HepG2 (cell line): Measurements from ENCODE around the gene TMCC2. TPM values are rescaled to one million over a fixed set of nuclear protein-coding genes. Genes with fewer than 3 reads are reported as not detected.

Source experiments
- ATAC-seq: fragments of 200-7000 bp; cut with Tn5 transposase; 3 replicates; pipeline ENCODE4 v1.9.1; 2020; ENCODE audit warnings: mild to moderate bottlenecking, moderate library complexity
- BruUV-seq: library from RNA; stranded (reverse); fragments of 400-500 nt; replicated peaks from 2 replicates; lab custom pipeline; 2021; lab: Mats Ljungman, UMichigan
- CTCF ChIA-PET: fragments of 300-600 bp; formaldehyde crosslinking; extraction: SDS; loops from one replicate; lab custom pipeline; 2021; ENCODE audit warnings: low total read pairs, inconsistent platforms, low intra/inter-chr PET ratio; lab: Yijun Ruan, JAX
- POLR2A ChIA-PET: fragments of 350-600 bp; sonication (Branson Sonifier 250); formaldehyde crosslinking; loops from one replicate; lab custom pipeline; 2020; ENCODE audit warnings: antibody characterized with exemption, inconsistent platforms; lab: Yijun Ruan, JAX
- DNase-seq: peaks from one replicate; pipeline ENCODE4 v3.0.0-alpha.2; 2015; ENCODE audit warnings: low spot score
- FAIRE-seq: peaks from 3 replicates; lab custom pipeline; 2011; peaks lifted over from hg19 to GRCh38; lab: Jason Lieb, UNC
- H2AFZ ChIP-seq: one replicate; pipeline ENCODE4 v1.6.1; 2011; ENCODE audit warnings: low read length, inconsistent platforms
- H3K27ac ChIP-seq: fragments of 300-600 bp; 3 replicates; pipeline ENCODE4 v1.8.0; 2011; ENCODE audit warnings: mixed run types, mild to moderate bottlenecking, mixed read lengths, low read length, inconsistent platforms; ENCODE audit not compliant: insufficient read depth; ENCODE audit errors: extremely low read length
- H3K27me3 ChIP-seq, 2 experiments: fragments of 200-600 bp in 1 of 2; 2 replicates in 1 of 2; 3 replicates in 1 of 2; pipeline versions ENCODE4 v1.6.0 to v1.8.0; 2011; ENCODE audit warnings: low read length in 2 of 2, mild to moderate bottlenecking in 2 of 2, moderate library complexity in 2 of 2, inconsistent platforms in 1 of 2; ENCODE audit not compliant: insufficient read depth in 2 of 2, control insufficient read depth in 1 of 2
- H3K36me3 ChIP-seq, 2 experiments: fragments of 200-600 bp in 1 of 2; replicated peaks in 1 of 2; 2 replicates in 1 of 2; 3 replicates in 1 of 2; pipeline versions ENCODE4 v1.5.1 to v1.8.0; 2011; ENCODE audit warnings: low read length in 2 of 2, inconsistent platforms in 1 of 2; ENCODE audit not compliant: insufficient read depth in 2 of 2, control insufficient read depth in 1 of 2
- H3K4me1 ChIP-seq: 2 replicates; pipeline ENCODE4 v1.5.1; 2012; ENCODE audit warnings: low read length, inconsistent platforms; ENCODE audit not compliant: insufficient read depth
- H3K4me2 ChIP-seq: 2 replicates; pipeline ENCODE4 v1.6.0; 2011; ENCODE audit warnings: low read depth, low read length, inconsistent platforms
- H3K4me3 ChIP-seq, 3 experiments: fragments of 200-600 bp in 1 of 3; sonication (generic), shearing (Covaris generic) in 1 of 3; replicated peaks in 1 of 3; 2 replicates each; pipeline ENCODE4 v1.5.1; 2011 to 2016; ENCODE audit warnings: low read length in 3 of 3, inconsistent platforms in 2 of 3, low read depth in 2 of 3, mild to moderate bottlenecking in 2 of 3, control low read depth in 1 of 3, mixed read lengths in 1 of 3; ENCODE audit not compliant: insufficient read depth in 1 of 3
- H3K79me2 ChIP-seq: one replicate; pipeline ENCODE4 v1.6.1; 2011; ENCODE audit warnings: low read length, inconsistent platforms; ENCODE audit not compliant: insufficient read depth
- H3K9ac ChIP-seq: 2 replicates; pipeline ENCODE4 v1.6.0; 2011; ENCODE audit warnings: mild to moderate bottlenecking, low read depth, low read length, inconsistent platforms; ENCODE audit not compliant: insufficient read depth
- H3K9me3 ChIP-seq: 2 replicates; pipeline ENCODE4 v1.5.1; 2012; ENCODE audit warnings: mild to moderate bottlenecking, low read length
- H4K20me1 ChIP-seq: 2 replicates; pipeline ENCODE4 v1.6.0; 2011; ENCODE audit warnings: inconsistent platforms, mild to moderate bottlenecking, low read length, moderate library complexity; ENCODE audit not compliant: insufficient read depth
- ELF1 ChIP-seq: sonication (generic); formaldehyde crosslinking; IDR thresholded peaks from 2 replicates; pipeline ENCODE4 v1.4.0; 2020; ENCODE audit warnings: missing genetic modification reagents
- FOXP4 ChIP-seq: sonication (generic); formaldehyde crosslinking; IDR thresholded peaks from 2 replicates; pipeline ENCODE4 v1.4.0; 2020; ENCODE audit warnings: missing genetic modification reagents
- KAT8 ChIP-seq: IDR thresholded peaks from 2 replicates; pipeline ENCODE4 v1.6.1; 2016; ENCODE audit warnings: missing genetic modification reagents, missing compliant biosample characterization
- TP53 ChIP-seq: sonication (generic); formaldehyde crosslinking; conservative IDR thresholded peaks from 2 replicates; pipeline ENCODE4 v1.4.0; 2020; ENCODE audit warnings: missing genetic modification reagents
- ZBTB43 ChIP-seq: sonication (generic); formaldehyde crosslinking; conservative IDR thresholded peaks from 2 replicates; pipeline ENCODE4 v1.4.0; 2020; ENCODE audit warnings: missing genetic modification reagents
- ZNF703 ChIP-seq: sonication (generic); formaldehyde crosslinking; IDR thresholded peaks from 2 replicates; pipeline ENCODE4 v1.5.1; 2020; ENCODE audit warnings: missing genetic modification reagents, mild to moderate bottlenecking, moderate library complexity, borderline replicate concordance
- ZNF709 ChIP-seq: sonication (generic); formaldehyde crosslinking; IDR thresholded peaks from 2 replicates; pipeline ENCODE4 v1.5.0; 2020; ENCODE audit warnings: mild to moderate bottlenecking, missing genetic modification reagents
- WGBS: methylation state at CpG from one replicate; pipeline ENCODE4 v1.1.6; 2017; ENCODE audit warnings: low lambda C conversion rate; 5-methylcytosine and 5-hydroxymethylcytosine counted together
- in situ Hi-C: cut with HindIII; loops from 2 replicates; pipeline ENCODE4 v1.10.0; 2017; ENCODE audit warnings: low pct_unique_long_range_greater_than_20kb; ENCODE audit not compliant: extremely low pct_ligation_motif_present
- intact Hi-C: fragments of 100-400 bp; cut with micrococcal nuclease; formaldehyde crosslinking; loops from one replicate; pipeline ENCODE4 v1.10.0; 2022; ENCODE audit not compliant: unreplicated experiment
- polyA plus RNA-seq, 8 experiments: library from polyadenylated mRNA; depleted of rRNA in 3 of 8; stranded (reverse) in 7 of 8; unstranded in 1 of 8; fragments of >200 nt; fragmentation: Illumina TruSeq in 4 of 8; extraction: Trizol in 4 of 8; gene quantifications; 2 replicates each; pipeline versions ENCODE4 v1.2.1 to v1.2.3, GENCODE V29; 2011 to 2016; ENCODE audit warnings: low read depth in 4 of 8, missing spikeins in 1 of 8, mixed read lengths in 1 of 8; ENCODE audit not compliant: insufficient read depth in 1 of 8
- total RNA-seq, 5 experiments: library from RNA; depleted of rRNA; stranded (reverse); fragments of >200 nt; fragmentation: Illumina TruSeq; extraction: Trizol; gene quantifications; 2 replicates each; pipeline ENCODE4 v1.2.3, GENCODE V29; 2016; ENCODE audit warnings: low read depth in 1 of 5
- TF ChIP-seq, protein P1 (sequence below): IDR thresholded peaks from 2 replicates; pipeline ENCODE4 v1.6.1; 2016; ENCODE audit warnings: mild to moderate bottlenecking, missing biosample characterization, missing genetic modification reagents
- TF ChIP-seq, protein P2 (sequence below): sonication (generic); formaldehyde crosslinking; IDR thresholded peaks from 2 replicates; pipeline ENCODE4 v1.5.0; 2020; ENCODE audit warnings: mild to moderate bottlenecking, missing genetic modification reagents, borderline replicate concordance
- TF ChIP-seq, protein P3 (sequence below): sonication (generic); formaldehyde crosslinking; IDR thresholded peaks from 2 replicates; pipeline ENCODE4 v1.5.0; 2020; ENCODE audit warnings: missing genetic modification reagents
- TF ChIP-seq, protein P4 (sequence below): sonication (generic); formaldehyde crosslinking; IDR thresholded peaks from 2 replicates; pipeline ENCODE4 v1.9.0; 2021; ENCODE audit warnings: missing genetic modification reagents, mild to moderate bottlenecking, borderline replicate concordance

TMCC2 gene
- total and polyA plus RNA-seq, 2 of the 13 experiments (the other 11 are each of a cell fraction or from before 2014, with no cell fraction given) = 0.12 to 0.24 TPM

DNA sequence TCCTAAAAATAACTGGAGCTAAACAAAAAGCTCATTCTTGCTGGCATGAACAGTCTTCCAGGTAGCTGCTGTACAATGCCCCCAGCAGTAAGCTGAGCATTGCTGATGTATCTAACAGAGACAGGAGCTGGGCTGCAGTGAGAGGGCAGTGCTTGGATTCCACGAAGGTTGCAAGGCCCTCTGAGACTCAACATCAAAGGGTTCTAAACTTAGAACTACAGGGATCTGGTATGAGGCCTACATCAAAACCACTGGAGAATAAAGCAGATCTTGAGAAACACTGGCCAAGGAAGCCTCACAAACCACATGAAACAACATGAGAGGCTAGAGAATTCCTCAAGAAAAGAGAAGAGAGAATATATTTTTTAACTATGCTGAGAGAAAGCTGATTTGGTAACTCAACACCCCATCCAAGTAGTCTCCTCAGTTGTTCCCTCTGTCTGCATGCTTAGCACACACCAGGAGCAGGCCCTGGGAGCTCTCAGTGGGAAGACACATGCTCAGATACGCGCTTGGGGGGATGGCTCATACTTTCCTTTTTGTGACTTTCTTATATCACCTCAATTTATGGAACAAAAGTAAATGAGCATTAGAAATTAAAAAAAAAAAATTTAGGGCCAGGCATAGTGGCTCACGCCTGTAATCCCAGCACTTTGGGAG is 43.9 kb upstream of the TMCC2 start:
- no peak for ATAC-seq
- BruUV-seq = no TSS peak
- POLR2A ChIA-PET = no interaction called here
- TF ChIP-seq, protein P1, sequence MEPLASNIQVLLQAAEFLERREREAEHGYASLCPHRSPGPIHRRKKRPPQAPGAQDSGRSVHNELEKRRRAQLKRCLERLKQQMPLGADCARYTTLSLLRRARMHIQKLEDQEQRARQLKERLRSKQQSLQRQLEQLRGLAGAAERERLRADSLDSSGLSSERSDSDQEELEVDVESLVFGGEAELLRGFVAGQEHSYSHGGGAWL (CRISPR knock-in tag) = no peak
- no peak for TF ChIP-seq ZNF709
- TF ChIP-seq ZNF703 (CRISPR knock-in tag) = no peak
- no peak for TF ChIP-seq KAT8
- TF ChIP-seq, protein P2, sequence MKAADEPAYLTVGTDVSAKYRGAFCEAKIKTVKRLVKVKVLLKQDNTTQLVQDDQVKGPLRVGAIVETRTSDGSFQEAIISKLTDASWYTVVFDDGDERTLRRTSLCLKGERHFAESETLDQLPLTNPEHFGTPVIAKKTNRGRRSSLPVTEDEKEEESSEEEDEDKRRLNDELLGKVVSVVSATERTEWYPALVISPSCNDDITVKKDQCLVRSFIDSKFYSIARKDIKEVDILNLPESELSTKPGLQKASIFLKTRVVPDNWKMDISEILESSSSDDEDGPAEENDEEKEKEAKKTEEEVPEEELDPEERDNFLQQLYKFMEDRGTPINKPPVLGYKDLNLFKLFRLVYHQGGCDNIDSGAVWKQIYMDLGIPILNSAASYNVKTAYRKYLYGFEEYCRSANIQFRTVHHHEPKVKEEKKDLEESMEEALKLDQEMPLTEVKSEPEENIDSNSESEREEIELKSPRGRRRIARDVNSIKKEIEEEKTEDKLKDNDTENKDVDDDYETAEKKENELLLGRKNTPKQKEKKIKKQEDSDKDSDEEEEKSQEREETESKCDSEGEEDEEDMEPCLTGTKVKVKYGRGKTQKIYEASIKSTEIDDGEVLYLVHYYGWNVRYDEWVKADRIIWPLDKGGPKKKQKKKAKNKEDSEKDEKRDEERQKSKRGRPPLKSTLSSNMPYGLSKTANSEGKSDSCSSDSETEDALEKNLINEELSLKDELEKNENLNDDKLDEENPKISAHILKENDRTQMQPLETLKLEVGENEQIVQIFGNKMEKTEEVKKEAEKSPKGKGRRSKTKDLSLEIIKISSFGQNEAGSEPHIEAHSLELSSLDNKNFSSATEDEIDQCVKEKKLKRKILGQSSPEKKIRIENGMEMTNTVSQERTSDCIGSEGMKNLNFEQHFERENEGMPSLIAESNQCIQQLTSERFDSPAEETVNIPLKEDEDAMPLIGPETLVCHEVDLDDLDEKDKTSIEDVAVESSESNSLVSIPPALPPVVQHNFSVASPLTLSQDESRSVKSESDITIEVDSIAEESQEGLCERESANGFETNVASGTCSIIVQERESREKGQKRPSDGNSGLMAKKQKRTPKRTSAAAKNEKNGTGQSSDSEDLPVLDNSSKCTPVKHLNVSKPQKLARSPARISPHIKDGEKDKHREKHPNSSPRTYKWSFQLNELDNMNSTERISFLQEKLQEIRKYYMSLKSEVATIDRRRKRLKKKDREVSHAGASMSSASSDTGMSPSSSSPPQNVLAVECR (CRISPR knock-in tag) = no peak
- TF ChIP-seq, protein P3, sequence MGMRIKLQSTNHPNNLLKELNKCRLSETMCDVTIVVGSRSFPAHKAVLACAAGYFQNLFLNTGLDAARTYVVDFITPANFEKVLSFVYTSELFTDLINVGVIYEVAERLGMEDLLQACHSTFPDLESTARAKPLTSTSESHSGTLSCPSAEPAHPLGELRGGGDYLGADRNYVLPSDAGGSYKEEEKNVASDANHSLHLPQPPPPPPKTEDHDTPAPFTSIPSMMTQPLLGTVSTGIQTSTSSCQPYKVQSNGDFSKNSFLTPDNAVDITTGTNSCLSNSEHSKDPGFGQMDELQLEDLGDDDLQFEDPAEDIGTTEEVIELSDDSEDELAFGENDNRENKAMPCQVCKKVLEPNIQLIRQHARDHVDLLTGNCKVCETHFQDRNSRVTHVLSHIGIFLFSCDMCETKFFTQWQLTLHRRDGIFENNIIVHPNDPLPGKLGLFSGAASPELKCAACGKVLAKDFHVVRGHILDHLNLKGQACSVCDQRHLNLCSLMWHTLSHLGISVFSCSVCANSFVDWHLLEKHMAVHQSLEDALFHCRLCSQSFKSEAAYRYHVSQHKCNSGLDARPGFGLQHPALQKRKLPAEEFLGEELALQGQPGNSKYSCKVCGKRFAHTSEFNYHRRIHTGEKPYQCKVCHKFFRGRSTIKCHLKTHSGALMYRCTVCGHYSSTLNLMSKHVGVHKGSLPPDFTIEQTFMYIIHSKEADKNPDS (CRISPR knock-in tag) = no peak
- TF ChIP-seq, protein P4, sequence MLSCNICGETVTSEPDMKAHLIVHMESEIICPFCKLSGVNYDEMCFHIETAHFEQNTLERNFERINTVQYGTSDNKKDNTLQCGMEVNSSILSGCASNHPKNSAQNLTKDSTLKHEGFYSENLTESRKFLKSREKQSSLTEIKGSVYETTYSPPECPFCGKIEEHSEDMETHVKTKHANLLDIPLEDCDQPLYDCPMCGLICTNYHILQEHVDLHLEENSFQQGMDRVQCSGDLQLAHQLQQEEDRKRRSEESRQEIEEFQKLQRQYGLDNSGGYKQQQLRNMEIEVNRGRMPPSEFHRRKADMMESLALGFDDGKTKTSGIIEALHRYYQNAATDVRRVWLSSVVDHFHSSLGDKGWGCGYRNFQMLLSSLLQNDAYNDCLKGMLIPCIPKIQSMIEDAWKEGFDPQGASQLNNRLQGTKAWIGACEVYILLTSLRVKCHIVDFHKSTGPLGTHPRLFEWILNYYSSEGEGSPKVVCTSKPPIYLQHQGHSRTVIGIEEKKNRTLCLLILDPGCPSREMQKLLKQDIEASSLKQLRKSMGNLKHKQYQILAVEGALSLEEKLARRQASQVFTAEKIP (CRISPR knock-in tag) = no peak
- TF ChIP-seq ZBTB43 (CRISPR knock-in tag) = no peak
- TF ChIP-seq FOXP4 (CRISPR knock-in tag) = no peak
- TF ChIP-seq TP53 (CRISPR knock-in tag) = no peak
- TF ChIP-seq ELF1 (CRISPR knock-in tag) = no peak

More for the DNA sequence above, 43.9 kb upstream of the TMCC2 start:
- no peak for FAIRE-seq
- no peak overlapping the region for H3K9ac ChIP-seq
- intact Hi-C loops (no loop called here), in situ Hi-C loops (no loop called here)
- 68% methylated on average over 4 of the region's 4 CpGs for WGBS
- H2AFZ ChIP-seq = no peak overlapping the region
- H3K36me3 ChIP-seq = peaks cover 0 to 3% of the 10 kb centered on the region in 2 experiments; a peak in 2 of 5 replicates
- H3K79me2 ChIP-seq = peaks cover 1% of the 10 kb centered on the region
- H3K27ac ChIP-seq = no peak overlapping the region
- no peak overlapping the region for H3K4me3 ChIP-seq
- no peak overlapping the region for H3K4me2 ChIP-seq
- no peaks in the 10 kb centered on the region for H3K4me1 ChIP-seq
- no peak for DNase-seq
- no peaks in the 10 kb centered on the region for H4K20me1 ChIP-seq
- no peaks in the 10 kb centered on the region for H3K9me3 ChIP-seq
- CTCF ChIA-PET = no interaction called here
- no peaks in the 10 kb centered on the region for H3K27me3 ChIP-seq
